K562 (cell line): ENCODE data around the gene HTRA3. TPM values are rescaled to one million over a fixed set of nuclear protein-coding genes. Genes with fewer than 3 reads are reported as not detected.

Source experiments
- ATAC-seq: fragments of 200-7000 bp; cut with Tn5 transposase; 3 replicates; pipeline ENCODE4 v1.9.1; 2020; ENCODE audit warnings: moderate library complexity
- BruUV-seq: library from RNA; stranded (reverse); fragments of 400-500 nt; replicated peaks from 2 replicates; lab custom pipeline; 2021; lab: Mats Ljungman, UMichigan
- CTCF ChIA-PET: fragments of 300-600 bp; formaldehyde crosslinking; extraction: SDS; loops from one replicate; lab custom pipeline; 2021; ENCODE audit warnings: low intra/inter-chr PET ratio; lab: Yijun Ruan, JAX
- POLR2A ChIA-PET: fragments of 300-600, 350-650 bp; sonication (Branson Sonifier 250); formaldehyde crosslinking; extraction: SDS; loops from one replicate; lab custom pipeline; 2021; ENCODE audit warnings: antibody characterized with exemption, inconsistent platforms; lab: Yijun Ruan, JAX
- DNase-seq, 4 experiments: peaks; one replicate each; pipeline versions ENCODE4 v3.0.0 to v3.0.0-alpha.2; 2011 to 2018; ENCODE audit warnings: low spot score in 3 of 4, mixed read lengths in 3 of 4; ENCODE audit errors: extremely low read depth in 1 of 4
- FAIRE-seq: peaks from 2 replicates; lab custom pipeline; 2011; peaks lifted over from hg19 to GRCh38; lab: Jason Lieb, UNC
- H2AFZ ChIP-seq: 2 replicates; pipeline ENCODE4 v1.6.0; 2011; ENCODE audit warnings: low read depth, low read length, control low read depth, inconsistent platforms
- H3K27ac ChIP-seq: fragments of 200-600 bp; 3 replicates; pipeline ENCODE4 v1.8.0; 2011; ENCODE audit warnings: low read depth, mild to moderate bottlenecking, control low read depth, inconsistent platforms, low read length, moderate library complexity, mixed read lengths; ENCODE audit errors: extremely low read depth
- H3K27me3 ChIP-seq, 2 experiments: fragments of 300-600 bp in 1 of 2; 2 replicates in 1 of 2; 3 replicates in 1 of 2; pipeline versions ENCODE4 v1.6.0 to v1.8.0; 2011; ENCODE audit warnings: inconsistent platforms in 2 of 2, low read length in 2 of 2, mild to moderate bottlenecking in 1 of 2, mixed read lengths in 1 of 2, moderate library complexity in 1 of 2; ENCODE audit not compliant: control insufficient read depth in 2 of 2, insufficient read depth in 2 of 2
- H3K36me3 ChIP-seq: fragments of 300-600 bp; 3 replicates; pipeline ENCODE4 v1.8.0; 2011; ENCODE audit warnings: mild to moderate bottlenecking, low read length, inconsistent platforms; ENCODE audit not compliant: control insufficient read depth, insufficient read depth
- H3K4me1 ChIP-seq, 2 experiments: fragments of 200-600 bp in 1 of 2; replicated peaks in 1 of 2; 2 replicates in 1 of 2; 3 replicates in 1 of 2; pipeline versions ENCODE4 v1.5.1 to v1.8.0; 2011; ENCODE audit warnings: inconsistent platforms in 2 of 2, low read length in 2 of 2, mild to moderate bottlenecking in 1 of 2, mixed read lengths in 1 of 2, moderate library complexity in 1 of 2; ENCODE audit not compliant: control insufficient read depth in 2 of 2, insufficient read depth in 2 of 2
- H3K4me2 ChIP-seq: 2 replicates; pipeline ENCODE4 v1.6.1; 2011; ENCODE audit warnings: low read length, control low read depth, inconsistent platforms, mixed read lengths; ENCODE audit not compliant: insufficient read depth
- H3K4me3 ChIP-seq: fragments of 200-600 bp; sonication (generic), shearing (Covaris generic); 2 replicates; pipeline ENCODE4 v1.5.1; 2016; ENCODE audit warnings: control low read depth, inconsistent platforms
- H3K79me2 ChIP-seq: fragments of 200-600 bp; 3 replicates; pipeline ENCODE4 v1.8.0; 2011; ENCODE audit warnings: low read length, inconsistent platforms; ENCODE audit not compliant: control insufficient read depth, insufficient read depth
- H3K9ac ChIP-seq, 2 experiments: 2 replicates each; pipeline versions ENCODE4 v1.6.0 to v1.6.1; 2011; ENCODE audit warnings: low read depth in 2 of 2, low read length in 2 of 2, control low read depth in 1 of 2, inconsistent platforms in 1 of 2, mild to moderate bottlenecking in 1 of 2, mixed read lengths in 1 of 2; ENCODE audit not compliant: insufficient read depth in 1 of 2
- H3K9me1 ChIP-seq: one replicate; pipeline ENCODE4 v1.6.0; 2011; ENCODE audit warnings: inconsistent platforms, mild to moderate bottlenecking, low read length, moderate library complexity; ENCODE audit not compliant: control insufficient read depth, insufficient read depth
- H3K9me3 ChIP-seq: replicated peaks from 2 replicates; pipeline ENCODE4 v1.5.1; 2011; ENCODE audit warnings: low read depth, low read length, inconsistent platforms; ENCODE audit not compliant: control insufficient read depth, insufficient read depth
- H4K20me1 ChIP-seq: replicated peaks from 2 replicates; pipeline ENCODE4 v1.6.1; 2011; ENCODE audit warnings: low read length, inconsistent platforms, mixed read lengths; ENCODE audit not compliant: control insufficient read depth, insufficient read depth
- CBX8 ChIP-seq: fragments of 200-600 bp; sonication (generic); IDR thresholded peaks from 2 replicates; pipeline ENCODE4 v1.6.1; 2012; ENCODE audit warnings: borderline replicate concordance, mixed run types, low read depth, mild to moderate bottlenecking, moderate library complexity, mixed read lengths, low read length, control low read depth, inconsistent platforms; ENCODE audit not compliant: poor library complexity, severe bottlenecking; ENCODE audit errors: extremely low read depth
- EP400 ChIP-seq: fragments of 450-650 bp; IDR thresholded peaks from 2 replicates; pipeline ENCODE4 v1.6.1; 2017; ENCODE audit warnings: antibody characterized with exemption, mild to moderate bottlenecking, moderate library complexity
- GTF2A2 ChIP-seq: IDR thresholded peaks from 2 replicates; pipeline ENCODE4 v1.6.1; 2016; ENCODE audit warnings: mild to moderate bottlenecking, missing genetic modification characterization, missing compliant biosample characterization
- KDM1A ChIP-seq, 2 experiments: fragments of 450-650 bp; IDR thresholded peaks; 2 replicates each; pipeline ENCODE4 v1.6.1; 2016; ENCODE audit warnings: mild to moderate bottlenecking in 2 of 2
- KDM5B ChIP-seq: fragments of 200-600 bp; sonication (generic); IDR thresholded peaks from 2 replicates; pipeline ENCODE4 v1.6.1; 2012; ENCODE audit warnings: low read depth, mild to moderate bottlenecking, moderate library complexity, low read length, control low read depth, inconsistent platforms; ENCODE audit not compliant: insufficient replicate concordance
- KLF10 ChIP-seq: fragments of 250-450 bp; sonication (Bioruptor Pico); IDR thresholded peaks from 2 replicates; pipeline ENCODE4 v1.6.1; 2021; ENCODE audit warnings: matching md5 sums
- MCM5 ChIP-seq: fragments of 450-650 bp; IDR thresholded peaks from 2 replicates; pipeline ENCODE4 v1.6.1; 2016; ENCODE audit warnings: low read depth
- POLR3A ChIP-seq: IDR thresholded peaks from 2 replicates; pipeline ENCODE4 v1.6.1; 2011; ENCODE audit warnings: borderline replicate concordance, mild to moderate bottlenecking, moderate library complexity; ENCODE audit not compliant: insufficient read length, insufficient read depth; ENCODE audit errors: extremely low read depth
- RBM15 ChIP-seq: fragments of 200-400 bp; formaldehyde crosslinking; IDR thresholded peaks from 2 replicates; pipeline ENCODE4 v1.6.1; 2018; ENCODE audit warnings: mild to moderate bottlenecking, low read length, moderate library complexity; ENCODE audit not compliant: insufficient read depth
- SAFB ChIP-seq: fragments of 200-400 bp; formaldehyde crosslinking; IDR thresholded peaks from 2 replicates; pipeline ENCODE4 v1.6.1; 2017; ENCODE audit warnings: low read depth, low read length, borderline replicate concordance
- SFPQ ChIP-seq: fragments of 200-400 bp; formaldehyde crosslinking; IDR thresholded peaks from 2 replicates; pipeline ENCODE4 v1.6.1; 2017; ENCODE audit warnings: mild to moderate bottlenecking, low read depth, low read length, moderate library complexity
- SMAD1 ChIP-seq: fragments of 150-350 bp; IDR thresholded peaks from 2 replicates; pipeline ENCODE4 v1.6.1; 2014; ENCODE audit warnings: low read length, low read depth; ENCODE audit not compliant: partially characterized antibody
- SRSF3 ChIP-seq: fragments of 200-400 bp; formaldehyde crosslinking; IDR thresholded peaks from 2 replicates; pipeline ENCODE4 v1.6.1; 2016; ENCODE audit warnings: mild to moderate bottlenecking, low read length, moderate library complexity; ENCODE audit not compliant: insufficient read depth
- SRSF9 ChIP-seq: fragments of 200-400 bp; formaldehyde crosslinking; IDR thresholded peaks from 2 replicates; pipeline ENCODE4 v1.6.1; 2017; ENCODE audit warnings: low read depth, low read length, borderline replicate concordance
- USF2 ChIP-seq: sonication (generic); formaldehyde crosslinking; IDR thresholded peaks from 2 replicates; pipeline ENCODE4 v1.5.0; 2020; ENCODE audit warnings: missing genetic modification reagents
- ZNF280B ChIP-seq: fragments of 250-450 bp; sonication (Bioruptor Pico); IDR thresholded peaks from 2 replicates; pipeline ENCODE4 v1.5.1; 2021; ENCODE audit warnings: mild to moderate bottlenecking
- ZNF316 ChIP-seq: fragments of 450-650 bp; IDR thresholded peaks from 2 replicates; pipeline ENCODE4 v1.6.1; 2016
- WGBS: fragments of 100-300 bp; shearing (Covaris generic); methylation state at CpG from one replicate; pipeline ENCODE4 v1.1.6; 2016; ENCODE audit warnings: low coverage, mixed read lengths; ENCODE audit not compliant: insufficient coverage; ENCODE audit errors: missing lambda C conversion rate; 5-methylcytosine and 5-hydroxymethylcytosine counted together
- in situ Hi-C: fragments of 300-500 bp; cut with MboI; formaldehyde crosslinking; loops from 4 replicates; pipeline ENCODE4 v1.15.0; 2018; ENCODE audit warnings: inconsistent platforms, mixed read lengths
- intact Hi-C: fragments of 100-400 bp; cut with micrococcal nuclease; formaldehyde crosslinking; loops from 2 replicates; pipeline ENCODE4 v1.14.2; 2022
- polyA plus RNA-seq, 8 experiments: library from polyadenylated mRNA; depleted of rRNA in 4 of 8; stranded (reverse) in 5 of 8; unstranded in 3 of 8; fragments of >200 nt; fragmentation: Nextera tagmentation in 2 of 8; fragmentation: Illumina TruSeq in 1 of 8; extraction: Ambion mirVana in 2 of 8; extraction: Trizol in 1 of 8; gene quantifications; 2 replicates each; pipeline versions ENCODE4 v1.2.1 to v1.2.3, GENCODE V29; 2011 to 2014; ENCODE audit warnings: inconsistent platforms in 1 of 8, missing spikeins in 1 of 8
- total RNA-seq, 7 experiments: library from RNA; depleted of rRNA in 6 of 7; stranded (reverse); fragments of >200 nt in 6 of 7; fragmentation: Illumina TruSeq in 2 of 7; extraction: Trizol in 2 of 7; gene quantifications; 2 replicates each; pipeline versions ENCODE4 v1.2.1 to v1.2.3, GENCODE V29; 2011 to 2021; ENCODE audit warnings: low replicate concordance in 1 of 7

Gene HTRA3
- total and polyA plus RNA-seq, 9 of the 15 experiments (the other 6 are each of a cell fraction or from before 2014, with no cell fraction given), result 0.04 TPM; not detected in 8

- TF ChIP-seq SAFB (no peak), SRSF3 (no peak), MCM5 (no peak), POLR3A (no peak), USF2 (no peak), SRSF9 (no peak), EP400 (no peak), KDM5B (no peak), ZNF280B (CRISPR knock-in tag) (no peak)
Observed at GRCh38 chr4:8317474-8317873, 47.9 kb downstream of the HTRA3 start (continued).

- DNase-seq, result no peak
- no peak overlapping the region for H3K27ac ChIP-seq
- no peak overlapping the region for H3K4me2 ChIP-seq
- in situ Hi-C loops (no loop called here), intact Hi-C loops (no loop called here)
- H3K27me3 ChIP-seq, result peaks cover 2 to 32% of the 10 kb centered on the region in 2 experiments; a peak in 2 of 5 replicates
- ATAC-seq, result no peak
- H2AFZ ChIP-seq, result no peak overlapping the region
- H3K9me3 ChIP-seq, result no peaks in the 10 kb centered on the region; the same call in 1 of the 2 replicates
- WGBS, result 11% methylated on average over 7 of the region's 7 CpGs
- ChIA-PET CTCF (no interaction called here), POLR2A (interaction anchor here (0.6 to 2.3 kb wide), 3 partner anchors 10 to 97 kb away, joined by 3 to 6 read pairs (median 4); no protein-coding TSS in a partner anchor)
- BruUV-seq, result no TSS peak
- 0 out of 2 replicates have a peak, but pooled peaks cover 4% of the 10 kb centered on the region for H4K20me1 ChIP-seq
- peaks cover 0 to 16% of the 10 kb centered on the region in 2 experiments; a peak in 2 of 5 replicates for H3K4me1 ChIP-seq
- H3K4me3 ChIP-seq, result no peak overlapping the region
- H3K79me2 ChIP-seq, result no peaks in the 10 kb centered on the region
- FAIRE-seq, result no peak
- no peaks in the 10 kb centered on the region for H3K9me1 ChIP-seq
- H3K9ac ChIP-seq, result no peak overlapping the region
- H3K36me3 ChIP-seq, result no peaks in the 10 kb centered on the region
- no peak for TF ChIP-seq GTF2A2
- TF ChIP-seq RBM15, result no peak
- TF ChIP-seq ZNF316, result no peak
- no peak for TF ChIP-seq SFPQ
- no peak for TF ChIP-seq CBX8
- TF ChIP-seq KLF10, result no peak
- TF ChIP-seq KDM1A (IDR thresholded peaks at IDR 0.05), result no peak
- TF ChIP-seq SMAD1, result no peak
- no peak for TF ChIP-seq POLR3A
Observed at GRCh38 chr4:8318509-8318908, 49.0 kb downstream of the HTRA3 start.
